GOT3 (cell line): ENCODE measurements around the gene TFDP1.

Experiments used
- DNase-seq: peaks from one replicate; lab custom pipeline; 2025; ENCODE audit warnings: mixed read lengths; lab: John Stamatoyannopoulos, UW

TFDP1 gene

GRCh38 chr13:113665597-113666328, 81.2 kb downstream of the TFDP1 start:
- no peak for DNase-seq

GRCh38 chr13:113666329-113666670, 81.7 kb downstream of the TFDP1 start:
- no peak for DNase-seq

DNA sequence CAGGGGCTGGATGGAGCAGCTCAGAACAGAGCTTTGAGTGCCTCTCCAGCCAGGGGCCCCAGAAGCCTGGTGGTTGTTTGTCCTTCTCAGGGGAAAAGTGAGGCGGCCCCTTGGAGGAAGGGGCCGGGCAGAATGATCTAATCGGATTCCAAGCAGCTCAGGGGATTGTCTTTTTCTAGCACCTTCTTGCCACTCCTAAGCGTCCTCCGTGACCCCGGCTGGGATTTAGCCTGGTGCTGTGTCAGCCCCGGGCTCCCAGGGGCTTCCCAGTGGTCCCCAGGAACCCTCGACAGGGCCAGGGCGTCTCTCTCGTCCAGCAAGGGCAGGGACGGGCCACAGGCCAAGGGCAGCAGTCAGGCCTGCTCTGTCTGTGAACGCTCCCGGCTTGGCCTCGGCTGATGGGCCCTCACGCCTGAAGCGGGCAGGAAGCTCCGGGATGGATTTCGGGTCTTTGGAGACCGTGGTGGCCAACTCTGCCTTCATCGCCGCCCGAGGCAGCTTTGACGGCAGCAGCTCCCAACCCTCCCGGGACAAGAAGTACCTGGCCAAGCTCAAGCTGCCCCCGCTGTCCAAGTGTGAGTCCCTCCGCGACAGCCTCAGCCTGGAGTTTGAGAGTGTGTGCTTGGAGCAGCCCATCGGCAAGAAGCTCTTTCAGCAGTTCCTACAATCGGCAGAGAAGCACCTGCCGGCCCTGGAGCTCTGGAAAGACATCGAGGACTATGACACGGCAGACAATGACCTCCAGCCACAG, 82.6 kb downstream of the TFDP1 start, which contains the start of gene GRK1:
Gene GRK1 (plus strand): TSS at position 269 of the 751 bp plus-strand sequence. CDS start 168 bp downstream, at position 437.
- DNase-seq = no peak

- no peak for DNase-seq
These were observed 83.4 kb downstream of the TFDP1 start for GRCh38 chr13:113667771-113668490.

- DNase-seq = no peak
These were observed 84.0 kb downstream of the TFDP1 start for GRCh38 chr13:113668491-113668971.

DNA sequence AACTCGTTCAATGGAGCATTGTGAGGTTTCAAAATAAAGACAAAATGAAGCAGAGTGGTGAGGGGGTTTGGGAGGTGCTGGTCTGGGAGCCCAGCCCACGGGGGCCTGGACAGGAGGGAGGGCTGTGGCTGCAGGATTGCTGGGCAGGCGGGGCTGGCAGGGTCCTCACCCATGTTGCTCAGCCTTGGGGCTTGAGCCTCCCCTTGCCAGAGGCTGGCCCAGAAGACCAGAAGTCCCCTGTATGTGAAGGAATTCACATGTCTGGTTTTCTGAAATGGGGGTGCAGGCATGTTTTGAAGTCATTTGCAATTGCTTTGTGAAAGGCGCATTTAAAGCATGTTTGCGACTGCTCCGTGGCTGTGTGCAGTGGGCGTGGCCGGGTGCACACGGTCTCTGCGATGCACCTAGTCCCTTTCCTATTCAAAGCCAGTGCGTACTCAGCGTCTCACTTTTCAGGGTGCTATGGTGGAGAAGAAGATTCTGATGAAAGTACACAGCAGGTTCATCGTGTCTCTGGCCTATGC, 84.7 kb downstream of the TFDP1 start:
- DNase-seq = no peak

- DNase-seq = no peak
These were observed 85.3 kb downstream of the TFDP1 start for GRCh38 chr13:113669755-113670341.

DNA sequence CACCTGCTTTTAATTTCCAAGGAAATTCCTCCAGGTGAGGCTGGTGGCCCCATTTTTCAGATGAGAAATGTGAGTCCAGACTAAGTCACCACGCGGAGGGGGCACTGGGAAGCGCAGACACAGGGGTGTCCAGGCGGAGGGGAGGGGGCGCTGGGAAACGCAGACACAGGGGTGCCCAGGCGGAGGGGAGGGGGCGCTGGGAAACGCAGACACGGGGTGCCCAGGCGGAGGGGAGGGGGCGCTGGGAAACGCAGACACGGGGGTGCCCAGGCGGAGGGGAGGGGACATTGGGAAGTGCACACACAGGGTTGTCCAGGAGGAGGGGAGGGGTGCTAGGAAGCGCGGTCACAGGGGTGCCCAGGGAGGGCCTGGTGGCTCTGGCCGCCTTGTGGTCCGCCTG, 86.0 kb downstream of the TFDP1 start:
- DNase-seq = no peak

DNA sequence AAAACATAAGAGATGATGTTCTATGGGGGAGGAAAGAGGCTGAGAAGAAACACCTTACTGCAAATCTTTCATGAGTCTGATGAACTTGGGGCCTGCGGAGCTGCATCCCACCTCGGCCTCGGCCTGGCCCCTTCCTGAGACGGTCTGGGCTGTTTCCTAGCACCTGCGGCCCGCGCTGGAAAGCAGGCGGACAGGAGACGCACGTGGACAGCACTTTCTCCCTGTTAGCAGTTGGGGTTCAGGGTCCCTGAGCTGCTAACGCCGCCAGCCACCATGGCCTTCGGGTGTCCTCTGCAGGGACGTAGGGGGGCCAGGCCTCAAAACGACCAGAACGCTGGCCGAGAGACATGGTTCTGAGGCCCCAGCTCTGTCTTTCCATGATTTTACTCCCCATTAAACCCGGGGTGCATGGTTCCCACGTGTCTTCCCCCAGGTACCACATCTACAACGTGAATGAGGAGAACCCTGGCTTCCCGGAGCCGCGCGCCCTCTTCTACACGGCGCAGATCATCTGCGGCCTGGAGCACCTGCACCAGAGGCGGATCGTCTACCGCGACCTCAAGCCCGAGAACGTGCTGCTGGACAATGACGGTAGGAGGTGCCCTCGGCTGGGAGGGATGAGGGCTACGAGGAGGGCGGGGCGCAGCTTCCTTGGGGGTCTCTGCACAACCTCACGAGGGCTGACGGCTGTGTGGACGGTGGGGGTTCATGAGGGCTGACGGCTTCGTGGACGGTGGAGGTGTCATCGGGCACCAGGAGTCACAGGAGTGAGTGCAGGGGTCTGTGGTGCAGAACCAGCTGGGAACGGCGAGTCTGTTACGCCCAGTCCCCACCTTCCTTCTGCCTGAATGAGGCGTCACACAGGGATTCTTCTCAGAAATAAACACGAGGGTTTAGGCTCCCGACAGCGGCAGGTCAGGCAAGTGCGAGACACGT, 86.8 kb downstream of the TFDP1 start:
- DNase-seq = no peak

DNA sequence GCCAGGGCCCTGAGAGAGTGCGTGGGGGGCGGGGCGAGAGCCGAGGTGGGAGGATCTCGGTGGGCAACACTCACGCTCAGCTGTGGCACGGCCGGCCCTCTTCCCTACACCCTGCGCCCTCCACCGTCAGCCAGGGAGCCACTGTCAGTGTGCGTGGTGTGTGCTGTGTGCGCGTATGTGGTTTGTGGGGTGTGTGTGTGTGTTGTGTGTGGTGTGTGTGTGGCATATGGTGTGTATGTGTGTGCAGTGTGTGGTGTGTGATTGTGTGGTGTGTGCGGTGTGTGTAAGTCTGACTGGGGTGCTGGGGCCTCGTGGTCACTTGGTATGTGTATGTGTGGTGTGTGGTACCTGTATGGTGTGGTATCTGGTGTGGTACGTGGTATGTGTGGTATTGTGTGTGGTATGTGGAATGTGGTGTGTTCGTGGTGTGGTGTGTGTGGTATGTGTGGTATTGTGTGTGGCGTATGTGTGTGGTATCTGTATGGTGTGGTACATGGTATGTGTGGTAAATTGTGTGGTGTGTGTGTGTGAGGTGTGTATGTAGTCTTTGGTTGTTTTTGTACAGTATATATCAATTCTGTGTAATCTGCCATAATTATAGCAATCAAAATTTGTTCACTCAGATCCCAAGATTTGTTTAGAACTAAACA, 87.6 kb downstream of the TFDP1 start:
- DNase-seq = no peak
